Astrocyte (in vitro differentiated cells and primary cell): Measurements from ENCODE around the gene DUS2. TPM values are rescaled to one million over a fixed set of nuclear protein-coding genes. Genes with fewer than 3 reads are reported as not detected.

Experiments
- DNase-seq: peaks from one replicate; pipeline ENCODE4 v3.0.0-alpha.2; 2010; ENCODE audit warnings: low read depth
- FAIRE-seq: peaks from 2 replicates; lab custom pipeline; 2011; peaks lifted over from hg19 to GRCh38; lab: Jason Lieb, UNC
- H2AFZ ChIP-seq: 2 replicates; pipeline ENCODE4 v1.6.0; 2012; ENCODE audit warnings: low read depth, low read length, inconsistent platforms
- H3K27ac ChIP-seq: 2 replicates; pipeline ENCODE4 v1.5.1; 2011; ENCODE audit warnings: low read depth, low read length, inconsistent platforms
- H3K27me3 ChIP-seq: 2 replicates; pipeline ENCODE4 v1.6.0; 2011; ENCODE audit warnings: low read length, inconsistent platforms; ENCODE audit not compliant: insufficient read depth
- H3K36me3 ChIP-seq: 2 replicates; pipeline ENCODE4 v1.5.1; 2011; ENCODE audit warnings: low read length, inconsistent platforms; ENCODE audit not compliant: insufficient read depth
- H3K4me1 ChIP-seq: 2 replicates; pipeline ENCODE4 v1.5.1; 2011; ENCODE audit warnings: low read length, inconsistent platforms; ENCODE audit not compliant: insufficient read depth
- H3K4me2 ChIP-seq: 2 replicates; pipeline ENCODE4 v1.6.0; 2012; ENCODE audit warnings: low read length, inconsistent platforms
- H3K4me3 ChIP-seq: 2 replicates; pipeline ENCODE4 v1.5.1; 2011; ENCODE audit warnings: low read depth, mild to moderate bottlenecking, low read length, inconsistent platforms; ENCODE audit not compliant: insufficient read depth
- H3K79me2 ChIP-seq: 2 replicates; pipeline ENCODE4 v1.6.0; 2012; ENCODE audit warnings: mild to moderate bottlenecking, low read length, inconsistent platforms; ENCODE audit not compliant: insufficient read depth
- H3K9ac ChIP-seq: 2 replicates; pipeline ENCODE4 v1.6.0; 2012; ENCODE audit warnings: mild to moderate bottlenecking, low read length, inconsistent platforms
- H3K9me3 ChIP-seq: 2 replicates; pipeline ENCODE4 v1.5.1; 2012; ENCODE audit warnings: low read depth, mild to moderate bottlenecking, low read length, inconsistent platforms; ENCODE audit not compliant: insufficient read depth
- H4K20me1 ChIP-seq: 2 replicates; pipeline ENCODE4 v1.6.0; 2012; ENCODE audit warnings: low read length, inconsistent platforms; ENCODE audit not compliant: insufficient read depth
- H3K27ac Mint-ChIP-seq: one replicate; pipeline ENCODE4 v1.8.0; 2021; ENCODE audit warnings: mild to moderate bottlenecking, mixed read lengths; ENCODE audit not compliant: unreplicated experiment
- H3K27me3 Mint-ChIP-seq: one replicate; pipeline ENCODE4 v1.8.0; 2021; ENCODE audit warnings: low read depth, mixed read lengths; ENCODE audit not compliant: unreplicated experiment
- H3K36me3 Mint-ChIP-seq: one replicate; pipeline ENCODE4 v1.8.0; 2021; ENCODE audit warnings: low read depth, mixed read lengths; ENCODE audit not compliant: unreplicated experiment
- H3K4me1 Mint-ChIP-seq: one replicate; pipeline ENCODE4 v1.8.0; 2021; ENCODE audit warnings: low read depth, mixed read lengths; ENCODE audit not compliant: unreplicated experiment
- H3K4me3 Mint-ChIP-seq: one replicate; pipeline ENCODE4 v1.8.0; 2021; ENCODE audit warnings: mild to moderate bottlenecking, moderate library complexity, mixed read lengths; ENCODE audit not compliant: unreplicated experiment
- H3K9me3 Mint-ChIP-seq: one replicate; pipeline ENCODE4 v1.8.0; 2021; ENCODE audit warnings: mild to moderate bottlenecking, mixed read lengths; ENCODE audit not compliant: unreplicated experiment
- EZH2 ChIP-seq: IDR thresholded peaks from 2 replicates; pipeline ENCODE4 v1.6.1; 2012; ENCODE audit warnings: mild to moderate bottlenecking, low read length, inconsistent platforms; ENCODE audit not compliant: insufficient read depth
- total RNA-seq: library from RNA; stranded (reverse); gene quantifications from 2 replicates; pipeline ENCODE4 v1.2.1, GENCODE V29; 2021
- TF ChIP-seq, protein P1 (sequence below): IDR thresholded peaks from 2 replicates; pipeline ENCODE4 v1.5.1; 2011; ENCODE audit warnings: low read depth, mild to moderate bottlenecking, inconsistent platforms, low read length, moderate library complexity; ENCODE audit not compliant: insufficient read depth

DUS2 gene
- total RNA-seq, 1 donor from 2014 or later = 14.9 TPM

DNA sequence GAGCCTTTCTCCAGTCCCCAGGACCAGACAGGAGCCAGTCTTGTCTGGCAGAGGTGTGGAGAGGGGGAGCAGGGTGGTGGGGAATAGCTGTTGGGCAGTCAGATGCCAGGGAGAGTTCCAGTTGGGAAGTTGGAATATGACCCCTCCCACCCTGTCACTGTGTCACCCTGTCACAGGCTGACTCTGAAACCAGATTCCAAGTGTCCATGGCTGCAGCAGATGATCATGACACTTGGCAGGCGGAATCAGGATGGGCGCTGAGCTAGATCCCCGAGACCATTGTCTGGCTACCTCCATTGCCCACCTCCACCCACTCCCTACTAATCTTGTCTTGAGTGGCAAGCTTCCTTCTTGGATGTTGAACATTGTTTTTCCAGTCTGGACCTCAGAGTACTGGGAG lies 52.9 kb downstream of the DUS2 start:
- H3K9me3 ChIP-seq = no peaks in the 10 kb centered on the region
- H3K27ac Mint-ChIP-seq = no peak overlapping the region
- no peaks in the 10 kb centered on the region for H3K27me3 Mint-ChIP-seq
- H4K20me1 ChIP-seq = no peaks in the 10 kb centered on the region
- H3K9ac ChIP-seq = no peak overlapping the region
- no peaks in the 10 kb centered on the region for H3K4me1 ChIP-seq
- DNase-seq (no peak), FAIRE-seq (no peak)
- H3K4me1 Mint-ChIP-seq = no peaks in the 10 kb centered on the region
- H3K4me3 ChIP-seq = no peak overlapping the region
- H2AFZ ChIP-seq = no peak overlapping the region
- no peak overlapping the region for H3K4me2 ChIP-seq
- peaks cover 20% of the 10 kb centered on the region for H3K36me3 ChIP-seq
- no peak overlapping the region for H3K4me3 Mint-ChIP-seq
- H3K36me3 Mint-ChIP-seq = peaks cover 33% of the 10 kb centered on the region
- no peak for TF ChIP-seq EZH2
- TF ChIP-seq, protein P1, sequence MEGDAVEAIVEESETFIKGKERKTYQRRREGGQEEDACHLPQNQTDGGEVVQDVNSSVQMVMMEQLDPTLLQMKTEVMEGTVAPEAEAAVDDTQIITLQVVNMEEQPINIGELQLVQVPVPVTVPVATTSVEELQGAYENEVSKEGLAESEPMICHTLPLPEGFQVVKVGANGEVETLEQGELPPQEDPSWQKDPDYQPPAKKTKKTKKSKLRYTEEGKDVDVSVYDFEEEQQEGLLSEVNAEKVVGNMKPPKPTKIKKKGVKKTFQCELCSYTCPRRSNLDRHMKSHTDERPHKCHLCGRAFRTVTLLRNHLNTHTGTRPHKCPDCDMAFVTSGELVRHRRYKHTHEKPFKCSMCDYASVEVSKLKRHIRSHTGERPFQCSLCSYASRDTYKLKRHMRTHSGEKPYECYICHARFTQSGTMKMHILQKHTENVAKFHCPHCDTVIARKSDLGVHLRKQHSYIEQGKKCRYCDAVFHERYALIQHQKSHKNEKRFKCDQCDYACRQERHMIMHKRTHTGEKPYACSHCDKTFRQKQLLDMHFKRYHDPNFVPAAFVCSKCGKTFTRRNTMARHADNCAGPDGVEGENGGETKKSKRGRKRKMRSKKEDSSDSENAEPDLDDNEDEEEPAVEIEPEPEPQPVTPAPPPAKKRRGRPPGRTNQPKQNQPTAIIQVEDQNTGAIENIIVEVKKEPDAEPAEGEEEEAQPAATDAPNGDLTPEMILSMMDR = no peak
- no peaks in the 10 kb centered on the region for H3K27me3 ChIP-seq
- H3K27ac ChIP-seq = no peak overlapping the region
- H3K79me2 ChIP-seq = no peaks in the 10 kb centered on the region
- no peaks in the 10 kb centered on the region for H3K9me3 Mint-ChIP-seq

- H3K27ac ChIP-seq = no peak overlapping the region
- H4K20me1 ChIP-seq = no peaks in the 10 kb centered on the region
- no peak overlapping the region for H3K9ac ChIP-seq
- H3K9me3 ChIP-seq = no peaks in the 10 kb centered on the region
- no peak for DNase-seq
- no peak overlapping the region for H3K4me2 ChIP-seq
- no peaks in the 10 kb centered on the region for H3K9me3 Mint-ChIP-seq
- H3K36me3 Mint-ChIP-seq = peaks cover 29% of the 10 kb centered on the region
- no peaks in the 10 kb centered on the region for H3K79me2 ChIP-seq
- H3K4me3 ChIP-seq = no peak overlapping the region
- no peak overlapping the region for H2AFZ ChIP-seq
- TF ChIP-seq, protein P1 = no peak
- H3K4me1 Mint-ChIP-seq = no peaks in the 10 kb centered on the region
- no peaks in the 10 kb centered on the region for H3K27me3 ChIP-seq
- FAIRE-seq = no peak
- no peak overlapping the region for H3K4me3 Mint-ChIP-seq
- H3K36me3 ChIP-seq = peaks cover 17% of the 10 kb centered on the region
- H3K4me1 ChIP-seq = no peaks in the 10 kb centered on the region
- no peaks in the 10 kb centered on the region for H3K27me3 Mint-ChIP-seq
- no peak overlapping the region for H3K27ac Mint-ChIP-seq
Measured at GRCh38 chr16:68076560-68076959, 53.5 kb downstream of the DUS2 start.

DNA sequence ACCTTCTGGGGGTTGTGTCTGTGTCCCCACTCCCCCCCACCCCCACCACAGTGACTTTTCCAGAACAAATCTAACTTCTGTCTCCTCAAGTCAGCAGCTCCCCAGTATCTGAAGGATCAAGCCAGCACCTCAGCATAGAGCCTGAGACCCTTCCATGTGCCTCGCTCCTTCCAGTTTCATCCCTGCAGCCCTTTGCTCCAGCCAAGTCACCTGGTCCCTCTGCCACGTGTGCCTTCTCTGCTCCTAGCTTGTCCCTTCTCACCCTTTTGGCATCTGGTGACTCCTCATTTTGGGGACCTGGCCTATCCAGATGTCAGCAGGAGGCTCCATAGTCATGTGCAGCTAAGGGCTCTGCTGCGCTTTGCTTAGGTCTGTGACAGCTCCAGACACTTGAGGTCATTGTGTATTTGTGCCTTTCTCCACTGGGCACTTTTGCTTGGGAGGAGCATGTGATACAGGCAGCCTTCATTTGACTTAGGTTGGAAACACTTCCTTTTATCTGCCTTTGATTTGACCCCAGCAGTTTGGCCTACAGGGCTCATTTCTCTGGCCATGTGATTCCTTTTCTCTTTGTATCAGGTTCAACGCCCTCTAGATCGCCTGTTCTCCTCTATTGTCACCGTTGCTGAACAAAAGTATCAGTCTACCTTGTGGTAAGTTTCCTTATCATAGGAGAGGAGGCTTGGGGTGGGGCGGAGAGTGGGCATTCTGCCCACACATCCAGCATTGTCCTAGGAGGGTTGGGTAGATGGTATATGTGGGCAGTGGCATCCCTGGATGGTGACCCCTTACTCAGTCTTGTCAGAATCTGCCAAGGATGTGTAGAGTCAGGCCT lies 55.0 kb downstream of the DUS2 start:
- H3K4me2 ChIP-seq = no peak overlapping the region
- H3K27ac ChIP-seq = no peak overlapping the region
- TF ChIP-seq EZH2 = no peak
- TF ChIP-seq, protein P1 = no peak
- FAIRE-seq = no peak
- Mint-ChIP-seq H3K4me1 (no peaks in the 10 kb centered on the region), H3K9me3 (no peaks in the 10 kb centered on the region), H3K27me3 (no peaks in the 10 kb centered on the region), H3K36me3 (peaks cover 23% of the 10 kb centered on the region), H3K4me3 (no peak overlapping the region), H3K27ac (no peak overlapping the region)
- no peak overlapping the region for H2AFZ ChIP-seq
- H3K9me3 ChIP-seq = no peaks in the 10 kb centered on the region
- no peaks in the 10 kb centered on the region for H4K20me1 ChIP-seq
- no peaks in the 10 kb centered on the region for H3K27me3 ChIP-seq
- H3K79me2 ChIP-seq = no peaks in the 10 kb centered on the region
- no peak for DNase-seq
- no peak overlapping the region for H3K9ac ChIP-seq
- H3K36me3 ChIP-seq = peaks cover 13% of the 10 kb centered on the region
- no peaks in the 10 kb centered on the region for H3K4me1 ChIP-seq
- no peak overlapping the region for H3K4me3 ChIP-seq
